ENCODE data around the gene ERP29.

Gene ERP29

GRCh38 chr12:112049351-112049750 lies 36.1 kb downstream of the ERP29 start:
- no peaks in the 10 kb centered on the region for H3K27me3 Mint-ChIP-seq
- ATAC-seq = no peak
- no peak overlapping the region for H3K27ac Mint-ChIP-seq

DNA sequence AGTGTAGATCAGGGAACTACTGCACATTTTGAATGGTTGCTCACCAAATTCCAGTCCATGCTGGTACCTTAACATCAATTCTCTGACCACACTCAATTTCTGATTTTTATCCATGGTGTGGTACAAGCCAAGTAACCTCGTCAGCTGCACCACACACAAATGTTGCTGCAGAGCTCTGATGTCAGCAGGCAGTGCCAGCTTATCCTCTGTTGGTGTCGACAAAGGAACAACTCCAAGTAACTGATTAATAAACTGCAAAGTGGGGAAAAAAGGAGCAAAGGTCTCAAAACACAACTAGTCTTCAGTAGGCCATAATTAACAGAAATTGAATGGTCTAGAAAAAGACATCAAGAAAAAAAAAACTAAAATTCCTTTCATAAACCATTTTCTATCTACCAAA lies 47.9 kb downstream of the ERP29 start:
- Mint-ChIP-seq H3K4me3 (no peak overlapping the region), H3K4me1 (no peaks in the 10 kb centered on the region), H3K27ac (no peak overlapping the region), H3K27me3 (no peaks in the 10 kb centered on the region), H3K9me3 (no peaks in the 10 kb centered on the region)
- DNase-seq (no peak), ATAC-seq (no peak)

More at GRCh38 chr12:112049351-112049750, 36.1 kb downstream of the ERP29 start:
- DNase-seq = no peak
- peaks cover 14% of the 10 kb centered on the region for H3K4me1 Mint-ChIP-seq
- H3K9me3 Mint-ChIP-seq = no peaks in the 10 kb centered on the region
- H3K4me3 Mint-ChIP-seq = no peak overlapping the region

- no peak overlapping the region for H3K4me3 Mint-ChIP-seq
- no peaks in the 10 kb centered on the region for H3K9me3 Mint-ChIP-seq
- no peak for ATAC-seq
- no peaks in the 10 kb centered on the region for H3K27me3 Mint-ChIP-seq
- no peak overlapping the region for H3K27ac Mint-ChIP-seq
- H3K4me1 Mint-ChIP-seq = no peaks in the 10 kb centered on the region
- no peak for DNase-seq
These were observed 50.0 kb downstream of the ERP29 start for GRCh38 chr12:112063273-112063672.

- DNase-seq (no peak), ATAC-seq (peak; percentile 49)
- H3K9me3 Mint-ChIP-seq = no peaks in the 10 kb centered on the region
- H3K27ac Mint-ChIP-seq = peak overlapping the region; percentile 36 to 44
- no peak overlapping the region for H3K4me3 Mint-ChIP-seq
- no peaks in the 10 kb centered on the region for H3K4me1 Mint-ChIP-seq
- no peaks in the 10 kb centered on the region for H3K27me3 Mint-ChIP-seq
These were observed 53.3 kb downstream of the ERP29 start for GRCh38 chr12:112066566-112066965.

Data from stimulated activated naive CD8-positive, alpha-beta T cell treated with anti-CD3 and anti-CD28 coated beads, Interleukin-15, amount 100 ng/mL, for 72 hours (primary cell).